Measurements from ENCODE around the gene ARID1A.

DNA sequence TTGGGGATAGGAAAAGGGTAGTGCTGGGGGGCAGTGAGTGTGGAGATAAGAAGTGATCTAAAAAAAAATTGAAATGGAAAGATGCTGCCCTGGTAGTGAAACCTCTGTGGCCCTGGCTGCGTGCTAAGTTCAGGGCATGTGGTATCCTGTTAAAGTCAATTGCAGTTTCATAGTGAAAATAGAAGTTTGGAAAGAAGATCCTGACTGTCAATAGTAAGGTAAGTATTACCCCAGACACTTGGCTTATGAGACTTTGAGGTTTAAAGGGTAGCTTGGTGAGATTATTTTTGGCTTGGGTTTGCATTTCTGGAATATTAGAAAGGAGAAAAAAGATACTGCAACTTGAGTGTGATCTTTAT, 6.8 kb downstream of the ARID1A start:
- TF ChIP-seq EZH2 (IDR thresholded peaks at IDR 0.05; ENCODE audit: insufficient read depth, poor library complexity, severe bottlenecking): no peak
- TF ChIP-seq EZH2phosphoT487 (IDR thresholded peaks at IDR 0.05; ENCODE audit: insufficient read depth, low read depth): no peak
